Fibroblast of villous mesenchyme (primary cell): Measurements from ENCODE around the gene TCF7L2. TPM values are rescaled to one million over a fixed set of nuclear protein-coding genes. Genes with fewer than 3 reads are reported as not detected.

ENCODE experiments used
- DNase-seq: peaks from one replicate; pipeline ENCODE4 v3.0.0-alpha.2; 2010; ENCODE audit warnings: low read depth
- H3K4me3 ChIP-seq: 2 replicates; pipeline ENCODE4 v1.5.1; 2011; ENCODE audit warnings: low read depth, mild to moderate bottlenecking, low read length
- CTCF ChIP-seq: IDR thresholded peaks from 2 replicates; pipeline ENCODE4 v1.5.1; 2012; ENCODE audit warnings: low read depth, mild to moderate bottlenecking, low read length; ENCODE audit not compliant: insufficient read depth
- total RNA-seq: library from RNA; depleted of rRNA; stranded (reverse); fragments of >200 nt; gene quantifications from 2 replicates; pipeline ENCODE4 v1.2.3, GENCODE V29; 2012

Gene TCF7L2
- total RNA-seq, 1 donor, result 12.5 TPM

GRCh38 chr10:113076949-113077348, 126.9 kb downstream of the TCF7L2 start:
- no peak for TF ChIP-seq CTCF
- H3K4me3 ChIP-seq, result no peak overlapping the region
- no peak for DNase-seq

GRCh38 chr10:113078282-113078907, 128.3 kb downstream of the TCF7L2 start:
- no peak overlapping the region for H3K4me3 ChIP-seq
- no peak for TF ChIP-seq CTCF
- DNase-seq, result peak; percentile 67

- H3K4me3 ChIP-seq, result no peak overlapping the region
- DNase-seq, result no peak
- TF ChIP-seq CTCF, result no peak
Measured at GRCh38 chr10:113080061-113080924, 130.2 kb downstream of the TCF7L2 start.

- TF ChIP-seq CTCF, result peak; percentile 32
- H3K4me3 ChIP-seq, result no peak overlapping the region
- peak; percentile 57 for DNase-seq
Measured at GRCh38 chr10:113080925-113081229, 130.8 kb downstream of the TCF7L2 start.

- TF ChIP-seq CTCF, result no peak
- no peak overlapping the region for H3K4me3 ChIP-seq
- peak; percentile 48 for DNase-seq
Measured at GRCh38 chr10:113084031-113084430, 134.0 kb downstream of the TCF7L2 start.

- no peak for TF ChIP-seq CTCF
- H3K4me3 ChIP-seq, result no peak overlapping the region
- DNase-seq, result no peak
Measured at GRCh38 chr10:113085776-113086175, 135.7 kb downstream of the TCF7L2 start.
